GM12878 (cell line): ENCODE data around the gene TMPRSS9. TPM values are rescaled to one million over a fixed set of nuclear protein-coding genes. Genes with fewer than 3 reads are reported as not detected.

Experiments used
- ATAC-seq: fragments of 200-7000 bp; cut with Tn5 transposase; 3 replicates; pipeline ENCODE4 v1.9.1; 2020; ENCODE audit warnings: mild to moderate bottlenecking, moderate library complexity
- BruUV-seq: library from RNA; stranded (reverse); fragments of 400-500 nt; replicated peaks from 2 replicates; lab custom pipeline; 2021; lab: Mats Ljungman, UMichigan
- CTCF ChIA-PET: fragments of 300-600 bp; sonication (Branson Sonifier 250); formaldehyde crosslinking; extraction: SDS; loops from one replicate; lab custom pipeline; 2021; ENCODE audit warnings: inconsistent platforms; lab: Yijun Ruan, JAX
- POLR2A ChIA-PET: fragments of 350-600 bp; formaldehyde crosslinking; extraction: SDS; loops from one replicate; lab custom pipeline; 2021; ENCODE audit warnings: inconsistent platforms; lab: Charles Lee
- RAD21 ChIA-PET: fragments of 300-600 bp; sonication (Branson Sonifier 250); formaldehyde crosslinking; loops from one replicate; lab custom pipeline; 2023; ENCODE audit warnings: antibody characterized with exemption; ENCODE audit not compliant: unreplicated experiment; lab: Charles Lee
- SMC1A ChIA-PET: fragments of 300-600 bp; sonication (Branson Sonifier 250); formaldehyde crosslinking; loops from one replicate; lab custom pipeline; 2023; ENCODE audit not compliant: unreplicated experiment, uncharacterized antibody; lab: Charles Lee
- DNase-seq: peaks from one replicate; pipeline ENCODE4 v3.0.0-alpha.2; 2011; ENCODE audit warnings: low read depth, low spot score
- FAIRE-seq: peaks from 3 replicates; lab custom pipeline; 2011; peaks lifted over from hg19 to GRCh38; lab: Jason Lieb, UNC
- H2AFZ ChIP-seq: 2 replicates; pipeline ENCODE4 v1.6.0; 2011; ENCODE audit warnings: low read depth, low read length, control low read depth; ENCODE audit not compliant: control insufficient read depth
- H3K27ac ChIP-seq: 2 replicates; pipeline ENCODE4 v1.5.1; 2011; ENCODE audit warnings: control low read depth; ENCODE audit not compliant: control insufficient read depth, insufficient read depth
- H3K27me3 ChIP-seq, 2 experiments: replicated peaks in 1 of 2; 2 replicates each; pipeline versions ENCODE4 v1.6.0 to v1.6.1; 2011; ENCODE audit warnings: low read length in 1 of 2; ENCODE audit not compliant: control insufficient read depth in 2 of 2, insufficient read depth in 2 of 2
- H3K36me3 ChIP-seq, 2 experiments: 2 replicates each; pipeline ENCODE4 v1.5.1; 2011; ENCODE audit warnings: low read length in 1 of 2; ENCODE audit not compliant: control insufficient read depth in 2 of 2, insufficient read depth in 2 of 2
- H3K4me1 ChIP-seq: 2 replicates; pipeline ENCODE4 v1.6.1; 2011; ENCODE audit warnings: mild to moderate bottlenecking, low read length, moderate library complexity, mixed read lengths; ENCODE audit not compliant: control insufficient read depth, insufficient read depth
- H3K4me2 ChIP-seq: 2 replicates; pipeline ENCODE4 v1.6.0; 2011; ENCODE audit warnings: control low read depth; ENCODE audit not compliant: control insufficient read depth, insufficient read depth
- H3K4me3 ChIP-seq: fragments of 200-600 bp; sonication (generic); 2 replicates; pipeline ENCODE4 v1.5.1; 2016
- H3K79me2 ChIP-seq: 2 replicates; pipeline ENCODE4 v1.6.0; 2011; ENCODE audit warnings: low read length; ENCODE audit not compliant: control insufficient read depth, insufficient read depth
- H3K9ac ChIP-seq: 2 replicates; pipeline ENCODE4 v1.8.0; 2011; ENCODE audit warnings: low read length, control low read depth, mixed read lengths; ENCODE audit not compliant: control insufficient read depth, insufficient read depth
- H3K9me3 ChIP-seq: replicated peaks from 3 replicates; pipeline ENCODE4 v1.5.1; 2011; ENCODE audit warnings: mild to moderate bottlenecking, low read length; ENCODE audit not compliant: control insufficient read depth, insufficient read depth
- H4K20me1 ChIP-seq: 2 replicates; pipeline ENCODE4 v1.6.0; 2011; ENCODE audit not compliant: control insufficient read depth, insufficient read depth
- CBX5 ChIP-seq: sonication (generic); IDR thresholded peaks from 2 replicates; pipeline ENCODE4 v1.6.1; 2016; ENCODE audit warnings: low read depth, moderate library complexity, mild to moderate bottlenecking, inconsistent platforms
- CTCF ChIP-seq, 3 experiments: IDR thresholded peaks in 2 of 3; conservative IDR thresholded peaks in 1 of 3; 2 replicates each; pipeline ENCODE4 v1.5.1; 2011; ENCODE audit warnings: low read depth in 3 of 3, low read length in 3 of 3, mild to moderate bottlenecking in 3 of 3, control low read depth in 2 of 3, moderate library complexity in 2 of 3, inconsistent platforms in 1 of 3, mixed read lengths in 1 of 3; ENCODE audit not compliant: control insufficient read depth in 2 of 3, insufficient read depth in 1 of 3; ENCODE audit errors: extremely low read depth in 1 of 3
- EED ChIP-seq: sonication (generic); IDR thresholded peaks from 2 replicates; pipeline ENCODE4 v1.6.1; 2016; ENCODE audit warnings: antibody characterized with exemption, low read depth
- EZH2 ChIP-seq: IDR thresholded peaks from 2 replicates; pipeline ENCODE4 v1.6.1; 2012; ENCODE audit warnings: low read depth, mild to moderate bottlenecking, control low read depth, inconsistent platforms, low read length, borderline replicate concordance; ENCODE audit not compliant: control insufficient read depth
- FOS ChIP-seq: IDR thresholded peaks from 3 replicates; pipeline ENCODE4 v1.6.1; 2011; ENCODE audit warnings: borderline replicate concordance; ENCODE audit not compliant: insufficient read length; ENCODE audit errors: extremely low read depth
- FOXM1 ChIP-seq: IDR thresholded peaks from 2 replicates; pipeline ENCODE4 v1.6.1; 2012; ENCODE audit warnings: low read depth, mild to moderate bottlenecking, inconsistent platforms, low read length, moderate library complexity
- IKZF1 ChIP-seq: fragments of 450-650 bp; conservative IDR thresholded peaks from 2 replicates; pipeline ENCODE4 v1.6.1; 2017; ENCODE audit warnings: antibody characterized with exemption, mild to moderate bottlenecking
- IRF5 ChIP-seq: fragments of 450-650 bp; IDR thresholded peaks from 2 replicates; pipeline ENCODE4 v1.6.1; 2017; ENCODE audit warnings: borderline replicate concordance
- MEF2B ChIP-seq: fragments of 450-650 bp; IDR thresholded peaks from 2 replicates; pipeline ENCODE4 v1.6.1; 2018; ENCODE audit warnings: mild to moderate bottlenecking, moderate library complexity; ENCODE audit not compliant: partially characterized antibody, poor library complexity, severe bottlenecking
- MXI1 ChIP-seq: fragments of 150-350 bp; IDR thresholded peaks from 2 replicates; pipeline ENCODE4 v1.6.1; 2011; ENCODE audit warnings: low read depth, mild to moderate bottlenecking, inconsistent platforms, low read length, improper control_type of control experiment
- NRF1 ChIP-seq: conservative IDR thresholded peaks from 2 replicates; pipeline ENCODE4 v1.6.1; 2011; ENCODE audit warnings: mild to moderate bottlenecking, low read depth, low read length, improper control_type of control experiment
- RELA ChIP-seq: fragments of 450-650 bp; IDR thresholded peaks from 2 replicates; pipeline ENCODE4 v1.8.0; 2014; ENCODE audit warnings: borderline replicate concordance; ENCODE audit not compliant: partially characterized antibody
- SIN3A ChIP-seq: IDR thresholded peaks from 2 replicates; pipeline ENCODE4 v1.6.1; 2012; ENCODE audit warnings: low read depth, low read length, improper control_type of control experiment
- SMAD5 ChIP-seq: IDR thresholded peaks from 2 replicates; pipeline ENCODE4 v1.6.1; 2016; ENCODE audit warnings: antibody characterized with exemption, low read depth
- TCF3 ChIP-seq: IDR thresholded peaks from 2 replicates; pipeline ENCODE4 v1.6.1; 2012; ENCODE audit warnings: low read depth, mild to moderate bottlenecking, low read length, borderline replicate concordance; ENCODE audit not compliant: insufficient read depth
- ZBED1 ChIP-seq: IDR thresholded peaks from 2 replicates; pipeline ENCODE4 v1.6.1; 2016; ENCODE audit warnings: borderline replicate concordance
- WGBS: methylation state at CpG from one replicate; pipeline ENCODE4 v1.1.6; 2016; ENCODE audit warnings: low lambda C conversion rate; ENCODE audit not compliant: insufficient replicate concordance, insufficient coverage; ENCODE audit errors: missing lambda C conversion rate; 5-methylcytosine and 5-hydroxymethylcytosine counted together
- in situ Hi-C: fragments of 300-500 bp; cut with MboI; formaldehyde crosslinking; loops from 9 replicates; pipeline ENCODE4 v1.14.3; 2018; ENCODE audit warnings: mixed read lengths
- intact Hi-C: fragments of 100-400 bp; cut with micrococcal nuclease; formaldehyde crosslinking; loops from one replicate; pipeline ENCODE4 v1.14.2; 2022; ENCODE audit not compliant: unreplicated experiment
- polyA plus RNA-seq, 11 experiments: library from polyadenylated mRNA; depleted of rRNA in 4 of 11; unstranded in 6 of 11; stranded (reverse) in 5 of 11; fragments of >200 nt; fragmentation: Nextera tagmentation in 4 of 11; fragmentation: Illumina TruSeq in 1 of 11; extraction: Ambion mirVana in 4 of 11; extraction: Trizol in 1 of 11; gene quantifications; 1 replicate in 1 of 11; 2 replicates in 10 of 11; pipeline versions ENCODE4 v1.2.1 to v1.2.3, GENCODE V29; 2011 to 2016; ENCODE audit warnings: inconsistent platforms in 2 of 11, missing spikeins in 2 of 11, low read depth in 1 of 11
- total RNA-seq, 4 experiments: library from RNA; depleted of rRNA in 3 of 4; stranded (reverse); fragments of >200 nt in 3 of 4; fragmentation: Illumina TruSeq in 1 of 4; extraction: Trizol in 1 of 4; gene quantifications; 2 replicates each; pipeline versions ENCODE4 v1.2.1 to v1.2.3, GENCODE V29; 2013 to 2021
- TF ChIP-seq, protein P1 (sequence below): fragments of 450-650 bp; IDR thresholded peaks from 2 replicates; pipeline ENCODE4 v1.6.1; 2017; ENCODE audit warnings: mild to moderate bottlenecking, moderate library complexity

Gene TMPRSS9
- total and polyA plus RNA-seq, 10 of the 15 experiments (the other 5 are each of a cell fraction or from before 2014, with no cell fraction given), result 0.24 TPM; not detected in 9

DNA sequence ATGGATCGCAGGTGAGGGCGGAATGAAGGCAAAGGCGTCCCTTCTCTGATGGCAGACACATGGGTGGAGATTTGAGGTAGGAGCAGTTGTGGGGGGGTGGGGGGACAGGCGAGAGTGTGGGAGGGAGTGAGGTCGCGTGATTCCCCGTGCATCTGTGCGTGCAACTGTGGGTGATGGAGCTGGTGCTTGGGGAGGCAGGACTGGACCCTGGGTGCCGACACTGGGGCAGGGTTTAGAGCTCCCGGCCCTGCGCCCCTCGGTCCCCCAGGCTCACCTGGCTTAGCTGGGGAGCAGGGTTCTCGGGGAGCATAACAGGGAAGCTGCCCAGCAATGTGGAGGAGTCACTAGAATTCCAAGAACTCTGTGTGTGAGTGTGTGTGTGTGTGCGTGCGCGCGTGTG, 3.4 kb downstream of the TMPRSS9 start:
- CTCF ChIA-PET, result interaction anchor here (0.6 kb wide), 1 partner anchor 31 kb away, joined by 3 read pairs; no protein-coding TSS in a partner anchor
- Histone ChIP-seq H2AFZ (no peak overlapping the region), H3K9me3 (no peaks in the 10 kb centered on the region; the same call in 2 of the 3 replicates), H3K36me3 (no peaks in the 10 kb centered on the region), H4K20me1 (no peaks in the 10 kb centered on the region), H3K9ac (no peak overlapping the region), H3K79me2 (no peaks in the 10 kb centered on the region)
- POLR2A ChIA-PET, result no interaction called here
- in situ Hi-C loops, result no loop called here
- TF ChIP-seq, protein P1, sequence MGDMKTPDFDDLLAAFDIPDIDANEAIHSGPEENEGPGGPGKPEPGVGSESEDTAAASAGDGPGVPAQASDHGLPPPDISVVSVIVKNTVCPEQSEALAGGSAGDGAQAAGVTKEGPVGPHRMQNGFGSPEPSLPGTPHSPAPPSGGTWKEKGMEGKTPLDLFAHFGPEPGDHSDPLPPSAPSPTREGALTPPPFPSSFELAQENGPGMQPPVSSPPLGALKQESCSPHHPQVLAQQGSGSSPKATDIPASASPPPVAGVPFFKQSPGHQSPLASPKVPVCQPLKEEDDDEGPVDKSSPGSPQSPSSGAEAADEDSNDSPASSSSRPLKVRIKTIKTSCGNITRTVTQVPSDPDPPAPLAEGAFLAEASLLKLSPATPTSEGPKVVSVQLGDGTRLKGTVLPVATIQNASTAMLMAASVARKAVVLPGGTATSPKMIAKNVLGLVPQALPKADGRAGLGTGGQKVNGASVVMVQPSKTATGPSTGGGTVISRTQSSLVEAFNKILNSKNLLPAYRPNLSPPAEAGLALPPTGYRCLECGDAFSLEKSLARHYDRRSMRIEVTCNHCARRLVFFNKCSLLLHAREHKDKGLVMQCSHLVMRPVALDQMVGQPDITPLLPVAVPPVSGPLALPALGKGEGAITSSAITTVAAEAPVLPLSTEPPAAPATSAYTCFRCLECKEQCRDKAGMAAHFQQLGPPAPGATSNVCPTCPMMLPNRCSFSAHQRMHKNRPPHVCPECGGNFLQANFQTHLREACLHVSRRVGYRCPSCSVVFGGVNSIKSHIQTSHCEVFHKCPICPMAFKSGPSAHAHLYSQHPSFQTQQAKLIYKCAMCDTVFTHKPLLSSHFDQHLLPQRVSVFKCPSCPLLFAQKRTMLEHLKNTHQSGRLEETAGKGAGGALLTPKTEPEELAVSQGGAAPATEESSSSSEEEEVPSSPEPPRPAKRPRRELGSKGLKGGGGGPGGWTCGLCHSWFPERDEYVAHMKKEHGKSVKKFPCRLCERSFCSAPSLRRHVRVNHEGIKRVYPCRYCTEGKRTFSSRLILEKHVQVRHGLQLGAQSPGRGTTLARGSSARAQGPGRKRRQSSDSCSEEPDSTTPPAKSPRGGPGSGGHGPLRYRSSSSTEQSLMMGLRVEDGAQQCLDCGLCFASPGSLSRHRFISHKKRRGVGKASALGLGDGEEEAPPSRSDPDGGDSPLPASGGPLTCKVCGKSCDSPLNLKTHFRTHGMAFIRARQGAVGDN, result no peak
- TF ChIP-seq IRF5 (no peak), FOXM1 (no peak), MEF2B (no peak), TCF3 (no peak), FOS (no peak), EED (no peak), ZBED1 (no peak), SIN3A (no peak), CTCF (IDR thresholded peaks at IDR 0.05 in 2 of 3, conservative IDR thresholded peaks at IDR 0.05 in 1 of 3; ENCODE audit: control insufficient read depth in 2 of 3, extremely low read depth in 1 of 3, insufficient read depth in 1 of 3, low read depth in 3 of 3, low read length in 3 of 3) (no peak), RELA (no peak), CBX5 (no peak), NRF1 (no peak), SMAD5 (no peak), EZH2 (no peak), IKZF1 (no peak), MXI1 (no peak)
- TF ChIP-seq, all 136 proteins: peak for 0
- SMC1A ChIA-PET, result no interaction called here
- Histone ChIP-seq H3K4me3 (no peak overlapping the region), H3K27ac (no peak overlapping the region), H3K27me3 (no peaks in the 10 kb centered on the region), H3K4me2 (no peak overlapping the region), H3K4me1 (no peaks in the 10 kb centered on the region)
- FAIRE-seq (no peak), ATAC-seq (no peak), DNase-seq (no peak)
- 46% methylated on average over 12 of the region's 17 CpGs for WGBS
- intact Hi-C loops, result no loop called here
- no TSS peak for BruUV-seq
- RAD21 ChIA-PET, result no interaction called here
